OCI-LY3 (cell line): Measurements from ENCODE around the gene ERBIN.

ENCODE experiments used
- H2AFZ ChIP-seq: fragments of 200-600, 300-600 bp; shearing (Covaris generic); 2 replicates; pipeline ENCODE4 v1.6.0; 2014; ENCODE audit warnings: antibody characterized with exemption, low read depth, low read length
- H3K27ac ChIP-seq: fragments of 200-600, 300-600 bp; sonication (generic); 2 replicates; pipeline ENCODE4 v1.5.1; 2014; ENCODE audit warnings: mild to moderate bottlenecking, low read length, moderate library complexity, mixed read lengths
- H3K27me3 ChIP-seq: fragments of 200-600, 300-600 bp; sonication (generic); 2 replicates; pipeline ENCODE4 v1.6.1; 2014; ENCODE audit warnings: low read depth, low read length, mixed read lengths
- H3K36me3 ChIP-seq: fragments of 200-600, 300-600 bp; sonication (generic); replicated peaks from 2 replicates; pipeline ENCODE3; 2014; ENCODE audit warnings: low read depth, low read length, mixed read lengths
- H3K4me1 ChIP-seq: fragments of 300-600, 200-600 bp; sonication (generic); 2 replicates; pipeline ENCODE4 v1.6.1; 2014; ENCODE audit warnings: low read length, mixed read lengths
- H3K4me2 ChIP-seq: fragments of 200-600, 300-600 bp; sonication (generic); 2 replicates; pipeline ENCODE4 v1.6.1; 2014; ENCODE audit warnings: low read length, mixed read lengths
- H3K4me3 ChIP-seq: fragments of 300-600, 200-600 bp; sonication (generic); 2 replicates; pipeline ENCODE4 v1.5.1; 2014; ENCODE audit warnings: antibody characterized with exemption, mild to moderate bottlenecking, low read length, moderate library complexity
- H3K79me2 ChIP-seq: fragments of 300-600, 200-600 bp; shearing (Covaris generic); 2 replicates; pipeline ENCODE4 v1.6.1; 2014; ENCODE audit warnings: mild to moderate bottlenecking, low read length, mixed read lengths
- H3K9ac ChIP-seq: fragments of 300-600, 200-600 bp; shearing (Covaris generic); 2 replicates; pipeline ENCODE4 v1.6.0; 2014; ENCODE audit warnings: mild to moderate bottlenecking, low read length, moderate library complexity
- H3K9me3 ChIP-seq: fragments of 200-600, 300-600 bp; shearing (Covaris generic); 2 replicates; pipeline ENCODE4 v1.6.1; 2014; ENCODE audit warnings: low read length, mixed read lengths; ENCODE audit not compliant: insufficient read depth
- H4K20me1 ChIP-seq: fragments of 200-600, 300-600 bp; sonication (generic); 2 replicates; pipeline ENCODE4 v1.6.1; 2016; ENCODE audit warnings: low read length, mixed read lengths; ENCODE audit not compliant: insufficient read depth
- EZH2phosphoT487 ChIP-seq: fragments of 200-600 bp; shearing (Covaris generic); IDR thresholded peaks from 2 replicates; pipeline ENCODE4 v1.6.1; 2018; ENCODE audit warnings: antibody characterized with exemption, mixed run types, low read depth
- TF ChIP-seq, protein P1 (sequence below): fragments of 200-600, 300-600 bp; sonication (generic); IDR thresholded peaks from 2 replicates; pipeline ENCODE4 v1.5.1; 2014; ENCODE audit warnings: antibody characterized with exemption, low read length, low read depth

Gene ERBIN

DNA sequence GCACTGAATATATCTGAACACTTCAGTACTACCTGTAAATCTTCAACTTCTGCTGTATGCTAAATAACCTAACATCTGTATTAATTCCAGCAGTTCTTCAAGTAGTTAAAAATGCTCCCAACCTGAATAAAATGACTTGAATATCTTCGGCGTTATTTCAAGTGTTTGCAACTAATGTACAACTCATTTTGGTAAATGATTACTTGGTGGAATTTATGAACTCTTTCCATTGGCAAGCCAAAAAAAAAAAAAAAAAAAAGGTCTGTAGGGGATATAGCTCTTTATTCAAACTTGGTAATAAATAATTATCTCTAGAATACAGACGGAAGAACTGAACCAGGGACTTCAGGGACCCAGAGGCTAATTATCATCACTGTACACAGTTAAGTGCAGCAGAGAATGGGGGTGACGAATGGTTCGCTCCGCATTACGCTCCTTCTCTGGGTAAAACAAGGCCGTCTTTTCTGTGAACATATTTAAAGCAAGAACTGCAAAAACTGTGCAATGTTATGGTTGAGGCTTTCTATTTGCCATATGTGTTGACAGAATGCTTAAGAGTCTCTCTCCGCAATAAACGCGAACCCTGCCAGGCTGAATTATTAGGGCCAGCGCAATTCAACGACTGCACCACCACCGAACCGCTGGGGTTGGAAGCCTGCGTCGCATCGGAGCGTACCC lies 1.9 kb upstream of the ERBIN start:
- Histone ChIP-seq H4K20me1 (peaks cover 17% of the 10 kb centered on the region), H3K4me3 (peak overlapping the region; percentile 82), H3K4me2 (peak overlapping the region; percentile 83), H3K4me1 (peaks cover 20% of the 10 kb centered on the region), H3K27me3 (no peaks in the 10 kb centered on the region), H3K36me3 (peaks cover 3% of the 10 kb centered on the region), H3K9me3 (no peaks in the 10 kb centered on the region), H3K9ac (peak overlapping the region; percentile 77), H3K79me2 (peaks cover 38% of the 10 kb centered on the region), H3K27ac (peak overlapping the region; percentile 88), H2AFZ (peak overlapping the region; percentile 71; the same call in 1 of the 2 replicates)
- TF ChIP-seq, protein P1, sequence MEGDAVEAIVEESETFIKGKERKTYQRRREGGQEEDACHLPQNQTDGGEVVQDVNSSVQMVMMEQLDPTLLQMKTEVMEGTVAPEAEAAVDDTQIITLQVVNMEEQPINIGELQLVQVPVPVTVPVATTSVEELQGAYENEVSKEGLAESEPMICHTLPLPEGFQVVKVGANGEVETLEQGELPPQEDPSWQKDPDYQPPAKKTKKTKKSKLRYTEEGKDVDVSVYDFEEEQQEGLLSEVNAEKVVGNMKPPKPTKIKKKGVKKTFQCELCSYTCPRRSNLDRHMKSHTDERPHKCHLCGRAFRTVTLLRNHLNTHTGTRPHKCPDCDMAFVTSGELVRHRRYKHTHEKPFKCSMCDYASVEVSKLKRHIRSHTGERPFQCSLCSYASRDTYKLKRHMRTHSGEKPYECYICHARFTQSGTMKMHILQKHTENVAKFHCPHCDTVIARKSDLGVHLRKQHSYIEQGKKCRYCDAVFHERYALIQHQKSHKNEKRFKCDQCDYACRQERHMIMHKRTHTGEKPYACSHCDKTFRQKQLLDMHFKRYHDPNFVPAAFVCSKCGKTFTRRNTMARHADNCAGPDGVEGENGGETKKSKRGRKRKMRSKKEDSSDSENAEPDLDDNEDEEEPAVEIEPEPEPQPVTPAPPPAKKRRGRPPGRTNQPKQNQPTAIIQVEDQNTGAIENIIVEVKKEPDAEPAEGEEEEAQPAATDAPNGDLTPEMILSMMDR: no peak
- no peak for TF ChIP-seq EZH2phosphoT487

DNA sequence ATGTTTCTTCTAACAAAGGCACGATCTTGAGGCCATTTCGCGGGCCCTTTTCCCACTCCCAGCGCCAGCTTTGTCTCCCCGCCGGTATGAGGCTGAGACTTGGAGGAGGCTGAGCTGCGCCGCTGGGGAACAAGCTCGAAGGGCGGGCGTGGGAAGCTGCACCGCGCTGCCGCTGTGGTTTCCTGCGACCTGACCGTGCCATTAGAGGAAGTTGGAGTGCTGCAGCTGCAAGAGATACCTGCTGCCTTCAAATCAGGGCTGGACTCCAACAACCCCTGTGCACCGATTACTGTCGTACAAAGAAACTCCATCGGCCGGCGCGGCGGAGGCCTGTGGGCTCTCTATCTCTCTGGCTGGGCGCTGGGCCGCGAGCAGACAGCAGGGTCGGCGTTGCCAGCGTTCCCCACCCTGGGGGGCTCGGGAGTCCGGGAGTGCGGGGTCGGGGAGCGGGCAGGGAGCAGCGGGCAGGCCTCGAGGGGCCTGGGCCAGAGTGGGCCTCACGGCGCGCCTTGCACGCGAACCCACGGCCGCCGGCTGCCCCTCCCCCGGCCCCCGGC lies 1.3 kb upstream of the ERBIN start:
- Histone ChIP-seq H3K4me3 (peak overlapping the region; percentile 82), H4K20me1 (peaks cover 23% of the 10 kb centered on the region), H3K79me2 (peaks cover 45% of the 10 kb centered on the region), H3K9ac (peak overlapping the region; percentile 77), H3K27ac (peak overlapping the region; percentile 88), H3K9me3 (no peaks in the 10 kb centered on the region), H3K27me3 (no peaks in the 10 kb centered on the region), H3K36me3 (peaks cover 5% of the 10 kb centered on the region), H2AFZ (no peak overlapping the region), H3K4me2 (peak overlapping the region; percentile 83), H3K4me1 (peaks cover 20% of the 10 kb centered on the region)
- no peak for TF ChIP-seq EZH2phosphoT487
- TF ChIP-seq, protein P1: no peak

DNA sequence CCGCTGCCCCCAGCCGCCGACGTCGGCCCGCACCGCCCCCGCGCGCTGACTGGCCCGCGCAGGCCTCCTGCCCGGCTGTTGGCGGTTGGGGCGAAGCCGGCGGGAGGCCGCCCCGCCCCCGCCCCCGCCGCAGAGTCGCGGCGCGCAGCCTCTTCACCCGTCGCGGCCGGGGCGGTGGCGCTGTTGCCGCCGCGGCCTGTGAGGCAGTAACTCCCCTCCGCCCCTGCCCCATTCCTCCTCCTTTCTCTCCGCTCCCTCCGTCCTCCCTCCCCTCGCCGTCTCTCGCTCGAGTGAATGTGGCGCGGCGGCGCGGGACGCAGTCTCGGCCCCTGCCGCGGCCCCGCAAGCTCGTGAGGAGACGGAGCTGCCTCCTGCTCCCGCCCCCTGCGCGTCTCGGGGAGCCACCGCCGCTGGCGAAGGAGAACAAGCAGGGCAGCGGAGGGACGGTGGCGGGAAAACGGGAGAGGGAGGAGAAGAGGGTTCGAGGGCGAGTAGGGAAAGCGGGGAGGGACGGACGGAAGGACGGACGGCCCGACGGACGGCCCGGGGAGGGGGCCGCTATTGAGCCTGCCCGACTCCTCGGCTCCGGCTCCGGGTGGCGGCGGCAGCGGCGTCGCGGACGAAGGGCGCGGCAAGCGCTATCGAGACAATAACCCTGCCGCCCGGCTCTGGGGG lies 637 bp upstream of the ERBIN start:
- Histone ChIP-seq H4K20me1 (peaks cover 29% of the 10 kb centered on the region), H2AFZ (no peak overlapping the region; the same call in 1 of the 2 replicates), H3K9ac (peak overlapping the region; percentile 98), H3K79me2 (peaks cover 51% of the 10 kb centered on the region), H3K9me3 (no peaks in the 10 kb centered on the region), H3K36me3 (peaks cover 6% of the 10 kb centered on the region), H3K4me3 (peak overlapping the region; percentile 96), H3K4me1 (peaks cover 20% of the 10 kb centered on the region), H3K27me3 (no peaks in the 10 kb centered on the region), H3K27ac (peak overlapping the region; percentile 95), H3K4me2 (peak overlapping the region; percentile 77)
- TF ChIP-seq, protein P1: peak; percentile 30
- no peak for TF ChIP-seq EZH2phosphoT487

DNA sequence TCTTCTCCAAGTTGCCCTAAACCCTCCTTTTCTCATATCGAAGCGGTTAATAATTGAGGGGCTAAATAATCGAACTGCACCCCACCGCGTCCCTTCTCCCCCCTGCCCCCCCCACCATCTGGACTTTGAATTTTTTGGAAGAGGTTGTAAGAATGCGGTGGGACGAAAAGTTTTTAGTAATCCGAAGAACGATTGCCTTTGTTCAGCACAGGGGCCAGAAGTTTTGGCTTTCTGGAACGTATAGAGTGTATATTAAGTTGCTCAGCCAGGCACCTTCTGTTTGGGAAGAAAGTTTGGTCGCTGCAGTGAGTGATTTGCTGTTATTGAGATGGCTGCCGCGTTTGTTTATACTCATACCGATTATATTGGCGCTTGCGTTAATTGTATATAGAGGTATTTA lies 518 bp downstream of the ERBIN start:
- Histone ChIP-seq H2AFZ (peak overlapping the region; percentile 29; the same call in 1 of the 2 replicates), H3K36me3 (peaks cover 11% of the 10 kb centered on the region), H3K4me3 (peak overlapping the region; percentile 96), H3K27ac (peak overlapping the region; percentile 95), H3K4me2 (peak overlapping the region; percentile 77), H3K4me1 (peaks cover 17% of the 10 kb centered on the region), H3K27me3 (no peaks in the 10 kb centered on the region), H4K20me1 (peaks cover 35% of the 10 kb centered on the region), H3K9me3 (no peaks in the 10 kb centered on the region), H3K79me2 (peaks cover 62% of the 10 kb centered on the region), H3K9ac (peak overlapping the region; percentile 98)
- no peak for TF ChIP-seq EZH2phosphoT487
- TF ChIP-seq, protein P1: no peak
